OCI-LY1 (cell line): ENCODE data around the gene ZNF862.

Source experiments
- EZH2 ChIP-seq: fragments of 200-600 bp; sonication (generic), shearing (Covaris generic); IDR thresholded peaks from 2 replicates; pipeline ENCODE4 v1.8.0; 2017; ENCODE audit warnings: borderline replicate concordance, mixed run types, mild to moderate bottlenecking, antibody characterized with exemption, low read length, moderate library complexity, mixed read lengths
- TF ChIP-seq, protein P1 (sequence below): fragments of 200-600 bp; sonication (generic), shearing (Covaris generic); IDR thresholded peaks from 2 replicates; pipeline ENCODE4 v1.5.1; 2017; ENCODE audit warnings: mild to moderate bottlenecking, antibody characterized with exemption, low read length, moderate library complexity, mixed read lengths

- TF ChIP-seq, protein P1, sequence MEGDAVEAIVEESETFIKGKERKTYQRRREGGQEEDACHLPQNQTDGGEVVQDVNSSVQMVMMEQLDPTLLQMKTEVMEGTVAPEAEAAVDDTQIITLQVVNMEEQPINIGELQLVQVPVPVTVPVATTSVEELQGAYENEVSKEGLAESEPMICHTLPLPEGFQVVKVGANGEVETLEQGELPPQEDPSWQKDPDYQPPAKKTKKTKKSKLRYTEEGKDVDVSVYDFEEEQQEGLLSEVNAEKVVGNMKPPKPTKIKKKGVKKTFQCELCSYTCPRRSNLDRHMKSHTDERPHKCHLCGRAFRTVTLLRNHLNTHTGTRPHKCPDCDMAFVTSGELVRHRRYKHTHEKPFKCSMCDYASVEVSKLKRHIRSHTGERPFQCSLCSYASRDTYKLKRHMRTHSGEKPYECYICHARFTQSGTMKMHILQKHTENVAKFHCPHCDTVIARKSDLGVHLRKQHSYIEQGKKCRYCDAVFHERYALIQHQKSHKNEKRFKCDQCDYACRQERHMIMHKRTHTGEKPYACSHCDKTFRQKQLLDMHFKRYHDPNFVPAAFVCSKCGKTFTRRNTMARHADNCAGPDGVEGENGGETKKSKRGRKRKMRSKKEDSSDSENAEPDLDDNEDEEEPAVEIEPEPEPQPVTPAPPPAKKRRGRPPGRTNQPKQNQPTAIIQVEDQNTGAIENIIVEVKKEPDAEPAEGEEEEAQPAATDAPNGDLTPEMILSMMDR, result no peak
- no peak for TF ChIP-seq EZH2
These were observed 26.2 kb upstream of the ZNF862 start for GRCh38 chr7:149811831-149812490.
